ENCODE results near the gene SLITRK6. TPM values are rescaled to one million over a fixed set of nuclear protein-coding genes. Genes with fewer than 3 reads are reported as not detected.

Gene SLITRK6
- total RNA-seq, 6 experiments from 2014 or later: 0.06 to 1.6 (median 0.31) TPM; not detected in 2

DNA sequence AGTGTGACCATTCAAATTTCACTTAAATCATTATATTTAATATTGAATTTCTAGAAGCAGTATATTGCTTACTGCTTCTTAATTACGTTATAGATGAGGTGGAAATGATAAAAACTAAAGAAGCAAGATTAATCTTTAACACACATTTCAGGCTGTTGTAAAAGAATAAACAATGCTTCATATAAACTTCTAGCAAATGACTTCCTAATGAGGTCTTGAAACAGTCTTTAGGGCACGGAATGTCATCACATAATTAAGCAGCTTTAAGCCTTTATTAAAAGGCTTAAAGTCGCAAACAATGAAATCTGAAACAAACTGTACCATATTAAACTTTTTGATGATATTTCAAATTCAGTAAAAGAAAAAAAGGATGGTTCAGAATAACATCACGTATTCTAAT lies 1.9 kb downstream of the SLITRK6 start:
- Histone ChIP-seq H3K27me3 (no peaks in the 10 kb centered on the region), H3K4me1 (no peaks in the 10 kb centered on the region), H3K4me3 (no peak overlapping the region), H3K27ac (no peak overlapping the region), H3K9me3 (no peaks in the 10 kb centered on the region), H3K36me3 (no peaks in the 10 kb centered on the region)
- TF ChIP-seq, protein P1, sequence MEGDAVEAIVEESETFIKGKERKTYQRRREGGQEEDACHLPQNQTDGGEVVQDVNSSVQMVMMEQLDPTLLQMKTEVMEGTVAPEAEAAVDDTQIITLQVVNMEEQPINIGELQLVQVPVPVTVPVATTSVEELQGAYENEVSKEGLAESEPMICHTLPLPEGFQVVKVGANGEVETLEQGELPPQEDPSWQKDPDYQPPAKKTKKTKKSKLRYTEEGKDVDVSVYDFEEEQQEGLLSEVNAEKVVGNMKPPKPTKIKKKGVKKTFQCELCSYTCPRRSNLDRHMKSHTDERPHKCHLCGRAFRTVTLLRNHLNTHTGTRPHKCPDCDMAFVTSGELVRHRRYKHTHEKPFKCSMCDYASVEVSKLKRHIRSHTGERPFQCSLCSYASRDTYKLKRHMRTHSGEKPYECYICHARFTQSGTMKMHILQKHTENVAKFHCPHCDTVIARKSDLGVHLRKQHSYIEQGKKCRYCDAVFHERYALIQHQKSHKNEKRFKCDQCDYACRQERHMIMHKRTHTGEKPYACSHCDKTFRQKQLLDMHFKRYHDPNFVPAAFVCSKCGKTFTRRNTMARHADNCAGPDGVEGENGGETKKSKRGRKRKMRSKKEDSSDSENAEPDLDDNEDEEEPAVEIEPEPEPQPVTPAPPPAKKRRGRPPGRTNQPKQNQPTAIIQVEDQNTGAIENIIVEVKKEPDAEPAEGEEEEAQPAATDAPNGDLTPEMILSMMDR (IDR thresholded peaks at IDR 0.05): no peak
- no peak for TF ChIP-seq POLR2A (IDR thresholded peaks at IDR 0.05)
- 23% methylated on average over 4 of the region's 4 CpGs for WGBS (ENCODE audit: insufficient coverage, low coverage, low lambda C conversion rate, missing lambda C conversion rate)
- DNase-seq (no peak), ATAC-seq (no peak)
- intact Hi-C loops (cut with DNase I): no loop called here

DNA sequence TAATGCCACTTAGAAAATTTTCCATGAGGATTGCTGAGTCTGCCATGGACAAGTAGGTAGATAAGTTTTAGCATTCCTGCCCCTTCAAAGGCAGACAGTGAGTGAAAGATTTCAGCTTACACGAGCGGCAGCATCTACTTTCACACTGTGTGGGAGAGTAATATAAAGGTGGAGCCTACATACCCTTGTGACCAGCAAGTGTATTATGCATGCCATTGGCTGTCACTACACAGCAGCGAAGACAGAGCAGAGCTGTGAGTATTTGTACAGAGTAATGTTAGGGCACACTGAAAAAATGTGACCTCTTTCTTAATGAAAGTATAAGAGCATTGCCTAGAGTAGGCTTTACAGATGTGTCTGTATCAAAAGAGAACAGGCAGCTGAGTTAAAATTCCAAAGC lies 14.0 kb downstream of the SLITRK6 start:
- H3K27me3 ChIP-seq: no peaks in the 10 kb centered on the region
- no peak for TF ChIP-seq POLR2A (IDR thresholded peaks at IDR 0.05)
- TF ChIP-seq, protein P1 (IDR thresholded peaks at IDR 0.05): no peak
- ATAC-seq (no peak), DNase-seq (no peak)
- H3K9me3 ChIP-seq: no peaks in the 10 kb centered on the region
- no peaks in the 10 kb centered on the region for H3K36me3 ChIP-seq
- WGBS (ENCODE audit: insufficient coverage, low coverage, low lambda C conversion rate, missing lambda C conversion rate): 60% methylated on average over 3 of the region's 3 CpGs
- intact Hi-C loops (cut with DNase I): no loop called here
- no peak overlapping the region for H3K4me3 ChIP-seq
- H3K4me1 ChIP-seq: no peaks in the 10 kb centered on the region
- H3K27ac ChIP-seq: no peak overlapping the region

DNA sequence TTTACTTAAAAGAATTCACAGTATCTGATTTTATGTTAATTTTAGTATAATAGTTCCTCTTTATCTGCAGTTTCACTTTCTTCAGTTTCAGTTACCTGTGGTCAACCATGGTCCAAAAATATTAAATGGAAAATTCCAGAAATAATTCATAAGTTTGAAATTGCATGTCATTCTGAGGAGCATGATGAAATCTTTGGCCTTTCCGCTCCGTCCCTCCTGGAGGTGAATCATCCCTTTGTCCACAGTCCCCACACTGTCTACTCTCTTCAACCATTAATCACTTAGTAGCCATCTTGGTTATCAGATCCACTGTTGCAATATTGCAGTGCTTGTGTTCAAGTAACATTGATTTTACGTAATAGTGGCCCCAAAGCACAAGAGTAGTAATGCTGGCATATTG lies 26.9 kb downstream of the SLITRK6 start:
- H3K9me3 ChIP-seq: no peaks in the 10 kb centered on the region
- no peak for TF ChIP-seq POLR2A (IDR thresholded peaks at IDR 0.05)
- TF ChIP-seq, protein P1 (IDR thresholded peaks at IDR 0.05): no peak
- H3K36me3 ChIP-seq: no peaks in the 10 kb centered on the region
- 45% methylated on average over 3 of the region's 3 CpGs for WGBS (ENCODE audit: insufficient coverage, low coverage, low lambda C conversion rate, missing lambda C conversion rate)
- no peak overlapping the region for H3K4me3 ChIP-seq
- intact Hi-C loops (cut with DNase I): no loop called here
- no peak for ATAC-seq
- no peak for DNase-seq
- H3K4me1 ChIP-seq: no peaks in the 10 kb centered on the region
- no peak overlapping the region for H3K27ac ChIP-seq
- no peaks in the 10 kb centered on the region for H3K27me3 ChIP-seq

DNA sequence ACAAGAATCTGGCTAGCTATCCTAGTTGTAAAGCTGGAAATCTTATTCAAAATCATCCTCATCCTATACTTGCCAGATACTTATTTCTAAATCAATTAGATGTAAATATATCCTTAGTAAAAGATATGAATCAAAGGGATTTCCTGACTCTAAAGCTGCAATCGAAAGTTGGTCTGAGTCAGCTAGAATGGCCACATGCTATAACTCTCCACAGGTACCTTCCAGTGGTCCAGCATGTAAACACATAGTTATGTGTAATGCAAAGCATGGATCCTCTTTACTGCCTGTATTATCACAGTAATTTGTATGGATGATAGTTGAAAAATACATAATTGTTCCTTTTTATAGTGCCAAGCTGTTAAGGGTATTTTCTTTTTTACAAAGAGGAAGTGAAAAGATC lies 27.4 kb downstream of the SLITRK6 start:
- intact Hi-C loops (cut with DNase I): no loop called here
- H3K4me3 ChIP-seq: no peak overlapping the region
- H3K27me3 ChIP-seq: no peaks in the 10 kb centered on the region
- TF ChIP-seq, protein P1 (IDR thresholded peaks at IDR 0.05): no peak
- no peak for TF ChIP-seq POLR2A (IDR thresholded peaks at IDR 0.05)
- 13% methylated on average over 1 of the region's 1 CpG for WGBS (ENCODE audit: insufficient coverage, low coverage, low lambda C conversion rate, missing lambda C conversion rate)
- no peaks in the 10 kb centered on the region for H3K9me3 ChIP-seq
- no peak overlapping the region for H3K27ac ChIP-seq
- DNase-seq (no peak), ATAC-seq (no peak)
- H3K4me1 ChIP-seq: no peaks in the 10 kb centered on the region
- H3K36me3 ChIP-seq: no peaks in the 10 kb centered on the region

DNA sequence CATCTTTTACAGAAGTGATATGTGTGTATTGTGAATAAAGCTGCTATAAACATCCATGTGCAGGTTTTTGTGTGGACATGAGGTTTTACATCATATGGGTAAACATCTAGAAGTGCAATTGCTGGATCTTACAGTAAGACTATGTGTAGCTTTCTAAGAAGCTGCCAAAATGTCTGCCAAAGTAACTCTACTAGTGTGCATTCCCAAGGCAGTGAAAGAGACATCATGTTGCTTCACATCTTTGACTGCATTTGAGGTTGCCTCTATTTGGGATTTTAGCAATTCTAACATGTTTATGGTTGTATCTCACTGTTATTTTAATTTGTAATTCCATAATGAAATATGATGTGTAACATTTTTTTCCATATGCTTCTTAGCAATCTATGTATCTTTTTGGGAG lies 30.3 kb downstream of the SLITRK6 start:
- Histone ChIP-seq H3K27ac (no peak overlapping the region), H3K27me3 (no peaks in the 10 kb centered on the region), H3K4me1 (no peaks in the 10 kb centered on the region), H3K4me3 (no peak overlapping the region), H3K9me3 (no peaks in the 10 kb centered on the region), H3K36me3 (no peaks in the 10 kb centered on the region)
- TF ChIP-seq, protein P1 (IDR thresholded peaks at IDR 0.05): no peak
- no peak for TF ChIP-seq POLR2A (IDR thresholded peaks at IDR 0.05)
- DNase-seq: no peak
- no peak for ATAC-seq
- intact Hi-C loops (cut with DNase I): no loop called here

All from right lobe of liver (tissue), 6 donors.